Neutrophil (primary cell): Measurements from ENCODE around the gene HOXA5.

ENCODE experiments used
- H3K27ac ChIP-seq: fragments of 200-600 bp; sonication (generic); 2 replicates; pipeline ENCODE4 v1.5.1; 2016; ENCODE audit warnings: mild to moderate bottlenecking, moderate library complexity
- H3K27me3 ChIP-seq: fragments of 200-600 bp; sonication (generic); 2 replicates; pipeline ENCODE4 v1.6.0; 2016; ENCODE audit warnings: mild to moderate bottlenecking
- H3K36me3 ChIP-seq: fragments of 200-600 bp; sonication (generic); 2 replicates; pipeline ENCODE4 v1.5.1; 2017
- H3K4me1 ChIP-seq, 2 experiments: fragments of 200-600 bp in 1 of 2; sonication (generic) in 1 of 2; 1 replicate in 1 of 2; 2 replicates in 1 of 2; pipeline versions ENCODE4 v1.5.1 to v1.6.1; 2013 to 2016; ENCODE audit warnings: low read depth in 1 of 2, low read length in 1 of 2, mild to moderate bottlenecking in 1 of 2, moderate library complexity in 1 of 2; ENCODE audit not compliant: control insufficient read depth in 1 of 2, insufficient read depth in 1 of 2
- H3K4me3 ChIP-seq, 2 experiments: fragments of 200-600 bp in 1 of 2; sonication (generic) in 1 of 2; 1 replicate in 1 of 2; 2 replicates in 1 of 2; pipeline ENCODE4 v1.5.1; 2013 to 2016; ENCODE audit warnings: low read depth in 1 of 2, low read length in 1 of 2, mild to moderate bottlenecking in 1 of 2, moderate library complexity in 1 of 2
- H3K9me3 ChIP-seq: fragments of 200-600 bp; sonication (generic); 2 replicates; pipeline ENCODE4 v1.5.1; 2016
- CTCF ChIP-seq: fragments of 200-600 bp; sonication (generic); IDR thresholded peaks from 2 replicates; pipeline ENCODE4 v1.5.1; 2016; ENCODE audit warnings: antibody characterized with exemption

HOXA5 gene

DNA sequence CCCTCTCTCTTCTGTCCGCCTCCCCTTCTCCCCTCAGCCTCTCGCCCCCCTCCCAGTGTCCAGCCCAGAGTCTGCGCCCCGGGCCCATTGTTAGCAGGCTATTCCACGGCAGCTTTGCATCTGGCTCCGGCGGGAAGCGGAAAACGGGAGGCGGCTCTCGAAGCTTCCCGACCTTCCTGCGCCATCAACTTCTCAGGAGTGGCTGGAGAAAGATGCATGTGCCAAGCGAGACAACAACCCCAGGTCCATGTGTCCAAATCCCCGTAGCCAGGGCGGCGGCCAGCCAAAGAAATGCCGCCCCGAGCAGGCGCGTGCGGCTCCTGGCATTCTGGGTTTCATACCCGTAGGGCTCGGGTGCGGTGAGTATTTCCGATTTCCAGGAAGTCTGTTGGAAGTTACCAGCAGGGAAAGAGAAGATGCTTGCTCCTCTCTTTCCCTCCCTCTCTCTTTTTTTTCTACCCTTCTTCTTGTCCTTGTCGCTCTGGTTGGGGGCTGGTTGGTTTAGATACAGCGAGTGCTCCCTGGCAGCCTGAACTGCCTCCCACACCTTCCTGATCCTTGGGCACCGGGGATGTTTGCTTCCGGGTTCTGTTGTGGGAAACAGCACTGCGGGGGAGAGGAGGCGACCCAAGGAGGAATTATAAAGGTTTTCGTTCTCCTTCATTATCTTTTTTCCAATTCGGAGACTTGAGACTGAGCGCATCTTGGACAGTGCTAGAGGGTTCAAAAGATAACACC is 39.8 kb downstream of the HOXA5 start:
- no peak for TF ChIP-seq CTCF
- no peak overlapping the region for H3K27ac ChIP-seq
- no peak overlapping the region for H3K4me3 ChIP-seq
- H3K4me1 ChIP-seq = peaks cover 2 to 21% of the 10 kb centered on the region in 2 experiments
- H3K9me3 ChIP-seq = no peaks in the 10 kb centered on the region
- H3K27me3 ChIP-seq = peaks cover 81% of the 10 kb centered on the region
- H3K36me3 ChIP-seq = peaks cover 26% of the 10 kb centered on the region

DNA sequence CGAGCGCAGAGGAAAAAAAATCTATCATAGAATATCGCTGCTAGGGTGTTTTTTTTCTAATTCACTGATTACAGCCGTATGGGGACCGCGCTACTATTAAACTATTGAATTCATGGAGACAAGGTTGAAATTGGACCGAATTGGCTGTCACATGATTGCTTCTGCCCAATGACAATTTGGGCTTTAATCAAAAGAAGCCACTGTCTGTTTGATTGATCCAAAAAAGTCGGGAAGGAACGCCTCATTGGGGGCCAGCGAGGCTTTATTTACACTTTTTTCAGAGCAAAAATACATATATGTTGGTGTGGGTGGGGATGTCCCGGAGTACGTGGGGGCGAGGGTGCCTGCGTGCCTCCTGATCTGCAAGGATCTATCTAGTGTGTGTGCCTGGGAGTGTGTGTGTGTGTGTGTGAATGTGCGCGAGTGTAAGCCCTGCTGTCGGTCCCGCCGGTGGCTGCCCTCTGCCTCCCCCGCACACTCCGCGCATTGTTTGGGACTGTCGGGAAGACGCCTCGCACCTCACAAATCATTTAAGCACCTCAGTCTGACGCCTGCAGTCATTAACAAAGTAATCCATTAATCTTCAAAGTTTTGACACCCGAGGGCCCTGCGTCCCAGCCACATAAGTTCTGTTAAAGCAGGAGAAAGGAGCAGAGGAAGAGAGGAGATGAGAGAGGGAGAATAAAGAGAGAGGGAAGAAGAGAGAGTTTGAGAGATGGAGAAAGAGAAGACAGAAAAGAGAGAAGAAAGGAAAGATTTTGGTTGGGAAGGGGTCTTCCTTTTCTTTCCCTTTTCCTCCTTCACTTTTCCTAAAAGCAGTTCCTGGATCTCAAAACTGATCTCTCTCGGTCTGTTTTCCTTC is 40.7 kb downstream of the HOXA5 start, which contains the start of gene HOXA2:
HOXA2 (minus strand) TSS at position 103 of the 862 bp plus-strand sequence. CDS start 183 bp downstream, outside the sequence.
- Histone ChIP-seq H3K4me3 (no peak within 1 kb of the TSS), H3K4me1 (peaks cover 11 to 29% of the 10 kb centered on the region in 2 experiments), H3K27ac (no peak within 1 kb of the TSS), H3K36me3 (peaks cover 34% of the 10 kb centered on the region), H3K27me3 (peaks cover 89% of the 10 kb centered on the region), H3K9me3 (no peaks in the 10 kb centered on the region)
- no peak for TF ChIP-seq CTCF

- Histone ChIP-seq H3K36me3 (peaks cover 36% of the 10 kb centered on the region), H3K9me3 (no peaks in the 10 kb centered on the region), H3K27ac (no peak overlapping the region), H3K4me3 (no peak overlapping the region), H3K27me3 (peaks cover 96% of the 10 kb centered on the region), H3K4me1 (peaks cover 18 to 37% of the 10 kb centered on the region in 2 experiments)
- TF ChIP-seq CTCF = no peak
Observed at GRCh38 chr7:27101957-27102580, 41.4 kb downstream of the HOXA5 start.

- Histone ChIP-seq H3K27ac (no peak overlapping the region), H3K4me3 (no peak overlapping the region), H3K9me3 (no peaks in the 10 kb centered on the region), H3K4me1 (peaks cover 23 to 37% of the 10 kb centered on the region in 2 experiments), H3K36me3 (peaks cover 36% of the 10 kb centered on the region), H3K27me3 (peaks cover 92% of the 10 kb centered on the region)
- TF ChIP-seq CTCF = no peak
Observed at GRCh38 chr7:27101171-27101956, 42.1 kb downstream of the HOXA5 start.

DNA sequence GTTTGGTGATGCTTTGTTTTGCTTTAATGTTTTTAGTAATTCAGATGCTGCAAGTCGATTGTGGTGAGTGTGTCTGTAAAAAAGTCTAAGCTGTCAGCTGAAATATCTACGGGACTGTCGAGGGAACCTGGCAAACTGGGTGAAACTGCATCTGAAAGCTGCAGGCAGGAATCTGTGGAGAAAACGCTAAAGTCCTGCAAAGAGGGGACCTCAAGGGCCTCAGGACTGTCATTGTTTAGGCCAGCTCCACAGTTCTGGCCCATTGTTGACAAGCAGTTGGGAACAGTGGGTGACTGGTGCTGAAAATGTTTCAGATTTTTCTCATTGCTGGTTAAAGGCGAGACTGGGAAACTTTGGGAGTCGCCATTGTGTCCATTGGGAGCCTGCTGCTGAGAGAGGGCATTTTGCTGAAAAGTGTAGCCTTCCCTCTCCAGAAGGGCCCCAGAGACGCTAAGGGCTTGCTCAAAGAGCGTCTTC is 42.7 kb downstream of the HOXA5 start:
- no peak for TF ChIP-seq CTCF
- Histone ChIP-seq H3K4me3 (no peak overlapping the region), H3K36me3 (peaks cover 36% of the 10 kb centered on the region), H3K27ac (no peak overlapping the region), H3K27me3 (peaks cover 86% of the 10 kb centered on the region), H3K4me1 (peaks cover 23 to 37% of the 10 kb centered on the region in 2 experiments), H3K9me3 (no peaks in the 10 kb centered on the region)
